Measurements from ENCODE around the gene SCGB1C2.
"Not testable (repeated sequence)": the region's sequence is repeated elsewhere in the genome, so short reads cannot be mapped to it uniquely, and the experiment has no call there.

The SCGB1C2 gene

GRCh38 chr17:149897-150584 is 12.7 kb downstream of the SCGB1C2 start:
- no peak for DNase-seq

- no peak for DNase-seq
Measured at GRCh38 chr17:151004-151403, 13.6 kb downstream of the SCGB1C2 start.

GRCh38 chr17:151886-152859 is 14.8 kb downstream of the SCGB1C2 start:
- no peak for DNase-seq

GRCh38 chr17:152860-153420 is 15.6 kb downstream of the SCGB1C2 start:
- no peak for DNase-seq

GRCh38 chr17:153851-154250 is 16.5 kb downstream of the SCGB1C2 start:
- DNase-seq, result no peak

GRCh38 chr17:155576-155975 is 18.2 kb downstream of the SCGB1C2 start:
- no peak for DNase-seq

GRCh38 chr17:156094-156621 is 18.8 kb downstream of the SCGB1C2 start:
- no peak for DNase-seq

- no peak for DNase-seq
Measured at GRCh38 chr17:156946-157345, 19.6 kb downstream of the SCGB1C2 start.

GRCh38 chr17:157901-158300 is 20.5 kb downstream of the SCGB1C2 start:
- DNase-seq, result no peak

- DNase-seq, result no peak
Measured at GRCh38 chr17:158379-158778, 21.0 kb downstream of the SCGB1C2 start.

- DNase-seq, result no peak
Measured at GRCh38 chr17:159609-160008, 22.2 kb downstream of the SCGB1C2 start.

- no peak for DNase-seq
Measured at GRCh38 chr17:160336-160735, 23.0 kb downstream of the SCGB1C2 start.

- DNase-seq, result no peak
Measured at GRCh38 chr17:161481-161880, 24.1 kb downstream of the SCGB1C2 start.

- no peak for DNase-seq
Measured at GRCh38 chr17:162689-163088, 25.3 kb downstream of the SCGB1C2 start.

- no peak for DNase-seq
Measured at GRCh38 chr17:163514-164098, 26.2 kb downstream of the SCGB1C2 start.

- no peak for DNase-seq
Measured at GRCh38 chr17:164303-165235, 27.2 kb downstream of the SCGB1C2 start.

GRCh38 chr17:165939-166338 is 28.6 kb downstream of the SCGB1C2 start:
- DNase-seq, result no peak

- not testable (repeated sequence) for DNase-seq
Measured at GRCh38 chr17:168614-169013, 31.2 kb downstream of the SCGB1C2 start.

GRCh38 chr17:170130-170670 is 32.8 kb downstream of the SCGB1C2 start:
- no peak for DNase-seq

GRCh38 chr17:171871-172270 is 34.5 kb downstream of the SCGB1C2 start:
- no peak for DNase-seq

GRCh38 chr17:172401-172800 is 35.0 kb downstream of the SCGB1C2 start:
- no peak for DNase-seq
